Adipocyte (in vitro differentiated cells): Measurements from ENCODE around the gene FAM13C.
A peak's percentile ranks its signal among the peaks of the same experiment; 100 is the strongest.

ENCODE experiments used
- DNase-seq: peaks from one replicate; pipeline ENCODE4 v3.0.0-alpha.2; 2015; ENCODE audit warnings: low read depth
- H3K27me3 ChIP-seq: replicated peaks from 2 replicates; pipeline ENCODE4 v1.7.0; 2013; ENCODE audit warnings: mild to moderate bottlenecking, low read length, moderate library complexity; ENCODE audit not compliant: control insufficient read depth, insufficient read depth
- H3K36me3 ChIP-seq: 2 replicates; pipeline ENCODE4 v1.7.0; 2013; ENCODE audit warnings: low read length, mild to moderate bottlenecking, moderate library complexity; ENCODE audit not compliant: control insufficient read depth, insufficient read depth, severe bottlenecking
- H3K4me1 ChIP-seq: 2 replicates; pipeline ENCODE4 v1.7.0; 2013; ENCODE audit warnings: mild to moderate bottlenecking, low read length, moderate library complexity; ENCODE audit not compliant: control insufficient read depth, insufficient read depth
- H3K4me3 ChIP-seq: 2 replicates; pipeline ENCODE4 v1.7.0; 2013; ENCODE audit warnings: mild to moderate bottlenecking, low read length, moderate library complexity
- H3K9ac ChIP-seq: 2 replicates; pipeline ENCODE4 v1.7.0; 2013; ENCODE audit warnings: mild to moderate bottlenecking, low read length, moderate library complexity
- H3K9me3 ChIP-seq: 2 replicates; pipeline ENCODE4 v1.7.0; 2013; ENCODE audit warnings: mild to moderate bottlenecking, low read length, moderate library complexity; ENCODE audit not compliant: control insufficient read depth

The FAM13C gene

DNA sequence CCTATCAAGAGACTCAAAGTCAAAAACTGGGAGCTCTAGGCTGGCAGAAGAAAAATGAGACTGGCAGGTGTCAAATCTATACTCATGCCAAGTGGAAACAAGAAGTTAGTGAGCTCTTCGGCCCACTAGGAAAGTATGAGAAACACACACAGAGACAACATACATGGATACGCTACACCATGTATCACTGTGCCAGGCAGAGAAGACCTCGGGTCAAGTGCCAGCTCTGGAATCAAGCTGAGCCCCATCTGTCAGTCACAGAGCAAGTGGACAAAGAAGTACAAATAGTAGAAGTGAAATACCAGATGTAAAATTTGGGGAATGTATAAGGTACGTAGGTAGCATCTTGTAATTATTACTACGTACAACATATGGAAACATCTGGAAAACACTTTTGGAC lies 62.4 kb downstream of the FAM13C start:
- H3K9ac ChIP-seq: no peak overlapping the region
- no peaks in the 10 kb centered on the region for H3K4me1 ChIP-seq
- H3K36me3 ChIP-seq: no peaks in the 10 kb centered on the region
- no peaks in the 10 kb centered on the region for H3K9me3 ChIP-seq
- no peaks in the 10 kb centered on the region for H3K27me3 ChIP-seq
- no peak overlapping the region for H3K4me3 ChIP-seq
- no peak for DNase-seq

DNA sequence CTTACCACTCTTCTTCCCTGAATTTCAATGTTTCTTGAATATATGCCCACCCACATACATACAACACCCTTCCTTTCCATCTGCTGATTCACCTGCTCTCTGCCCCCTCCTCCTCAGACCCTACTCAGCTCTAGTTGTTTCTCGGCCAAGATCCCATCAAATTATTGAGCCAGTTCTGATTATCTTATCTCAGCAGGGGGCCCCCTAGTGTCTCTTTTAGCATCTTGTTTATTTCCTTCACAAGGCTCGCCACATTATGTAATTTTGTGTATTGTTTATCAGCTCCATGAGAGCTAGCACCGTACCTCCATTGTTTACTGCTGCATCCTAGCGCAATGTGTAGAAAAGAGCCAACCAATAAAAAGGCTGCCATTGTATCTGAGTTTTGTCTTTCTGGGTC lies 71.9 kb downstream of the FAM13C start:
- no peaks in the 10 kb centered on the region for H3K36me3 ChIP-seq
- no peak overlapping the region for H3K9ac ChIP-seq
- no peaks in the 10 kb centered on the region for H3K4me1 ChIP-seq
- no peaks in the 10 kb centered on the region for H3K9me3 ChIP-seq
- no peaks in the 10 kb centered on the region for H3K27me3 ChIP-seq
- DNase-seq: no peak
- no peak overlapping the region for H3K4me3 ChIP-seq

DNA sequence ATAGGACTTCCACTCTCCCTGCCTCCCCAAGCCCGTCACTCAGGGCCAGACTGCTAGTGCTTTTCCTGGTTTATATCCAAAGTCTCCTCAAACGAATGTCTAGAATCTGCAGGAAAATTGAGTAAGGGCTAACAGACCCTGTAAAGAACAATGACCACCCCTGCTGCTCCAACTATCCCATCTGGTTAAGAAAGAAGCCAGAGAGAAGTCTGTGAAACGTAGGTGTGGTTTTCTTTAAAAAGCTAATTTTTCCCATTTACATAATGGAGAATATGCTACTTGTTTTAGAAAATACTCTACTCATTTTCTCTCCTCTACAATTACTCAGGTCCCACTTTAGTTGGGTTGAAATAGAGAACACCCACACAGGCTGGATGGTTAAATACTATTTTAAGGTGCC lies 72.5 kb downstream of the FAM13C start:
- no peak for DNase-seq
- no peak overlapping the region for H3K9ac ChIP-seq
- H3K36me3 ChIP-seq: no peaks in the 10 kb centered on the region
- no peaks in the 10 kb centered on the region for H3K9me3 ChIP-seq
- no peak overlapping the region for H3K4me3 ChIP-seq
- H3K27me3 ChIP-seq: no peaks in the 10 kb centered on the region
- no peaks in the 10 kb centered on the region for H3K4me1 ChIP-seq

DNA sequence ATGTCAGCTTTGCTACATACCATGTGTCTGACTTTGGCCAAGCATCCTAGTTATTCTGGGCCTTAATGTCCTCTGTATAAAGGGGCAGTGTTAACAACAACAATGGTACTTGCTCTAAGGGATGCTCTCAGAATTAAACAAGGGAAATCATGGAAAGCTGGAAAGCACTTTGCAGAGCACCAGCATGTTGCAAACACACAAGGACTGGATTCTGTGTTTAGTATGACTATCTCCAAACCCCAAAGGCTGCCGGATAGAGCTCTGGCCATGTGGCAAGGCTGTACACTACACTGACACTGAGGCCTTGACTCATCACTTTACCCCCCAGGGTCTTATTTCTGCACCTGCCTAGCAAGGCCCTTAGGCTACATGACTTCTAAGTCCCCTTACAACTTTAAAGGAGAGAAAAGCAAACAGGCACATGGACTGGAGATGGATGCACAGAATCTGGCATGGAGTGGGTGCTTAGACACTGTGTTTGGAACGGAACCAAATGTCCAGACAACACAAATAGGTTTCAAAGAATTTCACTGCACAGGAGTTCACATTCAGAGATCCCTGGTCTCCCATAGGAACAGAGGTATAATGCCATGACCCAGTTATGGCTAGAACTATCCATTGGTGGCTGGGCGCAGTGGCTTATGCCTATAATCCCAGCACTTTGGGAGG lies 74.6 kb downstream of the FAM13C start:
- Histone ChIP-seq H3K4me3 (no peak overlapping the region), H3K4me1 (no peaks in the 10 kb centered on the region), H3K36me3 (no peaks in the 10 kb centered on the region), H3K9me3 (no peaks in the 10 kb centered on the region), H3K9ac (no peak overlapping the region), H3K27me3 (no peaks in the 10 kb centered on the region)
- no peak for DNase-seq

DNA sequence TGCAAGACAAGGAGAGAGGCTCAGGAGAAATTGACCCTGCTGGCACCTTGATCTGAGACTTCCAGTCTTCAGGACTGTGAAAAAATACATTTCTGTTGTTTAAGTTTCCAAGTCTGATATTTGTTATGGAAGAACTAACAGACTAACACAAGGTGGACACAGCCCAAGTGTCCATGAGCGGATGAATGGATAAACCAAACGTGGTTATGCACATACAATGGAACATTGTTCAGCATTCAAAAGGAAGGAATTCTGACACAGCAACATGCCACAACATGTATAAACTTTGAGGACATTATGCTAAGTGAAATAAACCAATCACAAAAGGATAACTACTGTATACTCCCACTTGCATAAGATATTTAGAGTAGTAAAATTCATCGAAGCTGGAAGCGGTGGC lies 76.5 kb downstream of the FAM13C start:
- no peak overlapping the region for H3K4me3 ChIP-seq
- H3K9ac ChIP-seq: no peak overlapping the region
- no peaks in the 10 kb centered on the region for H3K27me3 ChIP-seq
- DNase-seq: no peak
- no peaks in the 10 kb centered on the region for H3K4me1 ChIP-seq
- H3K9me3 ChIP-seq: no peaks in the 10 kb centered on the region
- H3K36me3 ChIP-seq: no peaks in the 10 kb centered on the region

DNA sequence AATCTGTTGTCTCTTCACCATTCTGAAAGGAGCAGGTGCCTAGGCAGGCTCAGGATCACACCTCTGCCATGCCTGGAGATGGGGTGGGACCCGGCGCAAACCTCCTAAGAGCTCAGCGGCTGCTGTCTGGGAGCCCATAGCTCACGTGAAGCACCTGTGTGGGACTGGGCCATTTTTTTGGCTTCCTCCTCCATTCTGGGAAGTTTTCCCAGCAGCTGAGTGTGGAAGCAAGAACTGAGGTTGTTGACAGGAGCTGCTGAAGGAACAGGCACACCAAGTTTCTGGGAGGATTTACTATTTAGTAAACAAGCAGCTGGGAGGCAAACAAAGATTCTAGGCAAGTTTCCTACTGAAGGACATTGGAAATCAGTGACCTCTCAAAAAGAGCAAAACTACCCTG lies 77.3 kb downstream of the FAM13C start:
- H3K4me3 ChIP-seq: no peak overlapping the region
- H3K36me3 ChIP-seq: no peaks in the 10 kb centered on the region
- H3K9ac ChIP-seq: no peak overlapping the region
- H3K4me1 ChIP-seq: no peaks in the 10 kb centered on the region
- no peaks in the 10 kb centered on the region for H3K27me3 ChIP-seq
- no peak for DNase-seq
- no peaks in the 10 kb centered on the region for H3K9me3 ChIP-seq

DNA sequence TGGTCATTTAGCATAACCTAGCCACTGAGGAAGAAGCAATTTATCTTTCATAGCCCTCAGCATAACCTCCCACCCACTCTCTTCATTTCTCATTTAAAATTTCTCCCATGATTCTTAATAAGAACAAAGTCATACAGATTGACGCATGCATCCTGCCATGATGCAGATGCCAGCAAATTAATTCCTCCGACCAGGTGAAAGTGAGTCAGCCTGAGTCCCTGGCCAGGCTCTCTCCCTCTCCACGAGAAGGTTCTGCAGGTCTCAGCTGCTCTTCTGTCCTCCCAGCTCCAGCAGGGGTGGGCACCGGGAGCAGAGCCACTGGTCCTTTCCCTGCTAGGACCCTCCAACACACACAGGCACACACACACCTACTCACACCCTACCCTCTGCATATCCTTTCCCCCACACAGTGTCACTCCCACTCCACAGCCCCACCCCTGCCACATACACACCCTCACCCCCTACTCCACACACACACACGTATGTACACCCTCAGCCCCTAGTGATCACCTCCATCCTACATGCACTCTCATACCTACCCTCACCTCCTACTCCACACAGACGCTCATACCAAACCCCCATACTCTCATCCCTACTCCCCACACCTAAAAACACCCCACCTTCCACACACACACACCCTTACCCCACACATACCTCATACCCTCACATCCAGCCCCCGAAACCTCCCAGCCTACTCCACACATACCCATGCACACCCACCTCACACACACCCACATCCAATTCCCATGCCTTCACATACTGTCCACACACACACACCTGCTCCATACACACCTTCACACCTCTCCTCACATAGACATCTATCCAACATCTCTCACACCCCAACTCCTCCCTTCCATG lies 78.0 kb downstream of the FAM13C start:
- no peak overlapping the region for H3K4me3 ChIP-seq
- no peak for DNase-seq
- H3K4me1 ChIP-seq: no peaks in the 10 kb centered on the region
- H3K27me3 ChIP-seq: no peaks in the 10 kb centered on the region
- H3K9me3 ChIP-seq: no peaks in the 10 kb centered on the region
- no peaks in the 10 kb centered on the region for H3K36me3 ChIP-seq
- no peak overlapping the region for H3K9ac ChIP-seq

DNA sequence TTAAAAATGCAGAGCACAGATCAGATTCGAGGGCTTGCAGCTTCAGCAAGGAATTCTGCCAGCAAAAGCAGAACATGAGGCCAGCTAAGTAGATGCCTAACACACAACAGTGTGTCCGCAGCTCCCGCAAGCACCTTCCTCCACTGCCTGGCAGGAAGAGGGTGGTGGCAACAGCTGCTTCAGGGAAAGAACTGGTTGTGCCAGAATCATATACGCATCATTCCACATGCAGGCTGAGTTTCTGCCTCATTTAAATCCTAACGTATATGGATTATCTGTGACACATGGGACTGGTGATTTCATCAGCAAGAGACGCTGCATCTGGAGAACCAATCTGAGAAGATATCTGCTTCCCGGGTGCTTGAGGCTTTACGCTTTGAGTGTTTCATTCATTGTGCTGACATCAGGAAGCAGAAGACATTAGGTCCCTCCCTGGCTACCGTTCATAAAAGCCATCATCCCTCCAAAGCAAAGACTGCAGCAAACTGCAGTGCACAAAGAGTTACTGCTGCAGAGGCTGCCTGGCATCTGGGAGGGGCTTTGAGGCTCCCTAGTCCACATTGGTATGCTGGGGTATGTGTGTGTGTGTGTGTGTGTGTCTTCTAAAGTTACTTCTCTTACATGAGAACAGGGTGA lies 78.8 kb downstream of the FAM13C start:
- Histone ChIP-seq H3K27me3 (no peaks in the 10 kb centered on the region), H3K4me1 (no peaks in the 10 kb centered on the region), H3K9ac (no peak overlapping the region), H3K36me3 (no peaks in the 10 kb centered on the region), H3K4me3 (no peak overlapping the region), H3K9me3 (no peaks in the 10 kb centered on the region)
- peak; percentile 1 for DNase-seq

DNA sequence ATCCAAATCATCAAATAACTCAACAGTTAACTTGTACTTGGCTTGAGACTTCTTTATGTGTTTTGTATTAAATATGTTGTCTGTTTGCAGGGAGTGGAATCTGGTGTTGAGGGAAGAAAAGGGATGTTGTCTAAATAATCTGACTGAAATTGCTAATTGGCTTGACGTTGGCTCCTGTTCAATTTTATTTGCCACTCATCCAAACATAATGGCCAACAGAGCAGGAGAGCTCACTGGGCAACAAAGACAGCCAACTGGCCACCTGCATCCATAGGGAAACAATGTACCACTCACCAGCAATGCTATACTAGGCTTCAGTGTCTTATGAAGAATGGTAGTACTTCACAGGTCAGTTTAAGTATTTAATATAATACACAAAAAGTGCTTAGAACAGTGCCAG lies 80.5 kb downstream of the FAM13C start:
- H3K9me3 ChIP-seq: no peaks in the 10 kb centered on the region
- H3K9ac ChIP-seq: no peak overlapping the region
- DNase-seq: no peak
- H3K36me3 ChIP-seq: no peaks in the 10 kb centered on the region
- H3K4me3 ChIP-seq: no peak overlapping the region
- H3K4me1 ChIP-seq: no peaks in the 10 kb centered on the region
- no peaks in the 10 kb centered on the region for H3K27me3 ChIP-seq

DNA sequence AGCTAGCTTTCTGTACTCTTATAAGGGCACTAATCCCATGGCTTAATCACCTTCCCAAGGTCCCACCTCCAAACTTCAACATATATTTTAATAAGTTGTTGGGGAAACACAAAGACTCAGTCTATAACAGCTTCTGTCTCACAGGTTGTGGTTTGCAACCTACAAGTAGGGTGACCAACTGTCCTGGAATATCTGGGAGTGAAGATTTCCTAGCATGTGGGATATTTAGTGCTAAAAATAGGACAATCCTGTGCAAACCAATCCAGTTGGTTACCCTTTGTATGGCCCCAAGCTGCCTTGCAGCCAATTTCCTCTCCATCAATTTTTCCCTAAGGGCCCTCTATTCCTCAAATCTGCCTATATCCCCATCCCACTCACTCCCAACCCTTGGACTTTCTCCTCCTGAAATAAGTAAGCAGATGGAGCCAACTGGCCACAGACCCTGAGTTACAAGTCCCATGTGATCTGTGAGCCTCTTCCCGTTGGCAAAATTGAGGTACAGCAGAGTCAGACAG lies 82.3 kb downstream of the FAM13C start:
- H3K9ac ChIP-seq: no peak overlapping the region

DNA sequence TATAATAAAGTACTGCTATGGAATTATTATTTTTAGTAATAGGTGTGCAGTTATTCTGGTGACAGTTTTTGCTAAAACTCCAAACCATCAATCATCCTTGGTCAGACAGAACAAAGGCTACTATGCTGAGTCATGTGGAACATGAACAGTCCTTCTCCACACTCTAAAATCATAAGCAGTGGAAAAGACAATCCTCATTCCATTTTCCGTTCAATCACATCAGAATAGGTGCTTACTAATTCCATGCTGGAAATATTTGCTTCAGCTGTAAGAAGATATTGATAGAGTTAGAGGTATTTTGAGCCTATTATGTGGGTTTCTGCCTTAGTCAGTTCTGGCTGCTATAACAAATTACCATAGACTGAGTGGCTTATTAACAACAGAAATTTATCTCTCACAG lies 82.9 kb downstream of the FAM13C start:
- H3K9ac ChIP-seq: no peak overlapping the region
- no peaks in the 10 kb centered on the region for H3K9me3 ChIP-seq
- H3K27me3 ChIP-seq: no peaks in the 10 kb centered on the region
- no peaks in the 10 kb centered on the region for H3K36me3 ChIP-seq
- no peak overlapping the region for H3K4me3 ChIP-seq
- H3K4me1 ChIP-seq: no peaks in the 10 kb centered on the region
- DNase-seq: no peak

More for the DNA sequence above, 82.3 kb downstream of the FAM13C start:
- no peaks in the 10 kb centered on the region for H3K27me3 ChIP-seq
- H3K4me1 ChIP-seq: no peaks in the 10 kb centered on the region
- H3K9me3 ChIP-seq: no peaks in the 10 kb centered on the region
- no peak for DNase-seq
- H3K36me3 ChIP-seq: no peaks in the 10 kb centered on the region
- no peak overlapping the region for H3K4me3 ChIP-seq
